SK-N-SH treated with all-trans-retinoic acid at 6 μM for 48 hours (cell line): Measurements from ENCODE around the gene ERP44.

Experiments used
- ATAC-seq: fragments of 200-7000 bp; cut with Tn5 transposase; 3 replicates; pipeline ENCODE4 v1.9.1; 2020; ENCODE audit warnings: mild to moderate bottlenecking, moderate library complexity
- ARNTL ChIP-seq: fragments of 450-650 bp; formaldehyde crosslinking; IDR thresholded peaks from 2 replicates; pipeline ENCODE4 v1.5.0; 2020; ENCODE audit warnings: low read depth, mild to moderate bottlenecking, moderate library complexity, borderline replicate concordance
- CREB5 ChIP-seq: fragments of 250-450 bp; sonication (Bioruptor Pico); IDR thresholded peaks from 2 replicates; pipeline ENCODE4 v1.5.1; 2020; ENCODE audit warnings: low read depth, mild to moderate bottlenecking, moderate library complexity
- CSDC2 ChIP-seq: fragments of 250-450 bp; sonication (Bioruptor Pico); IDR thresholded peaks from 2 replicates; pipeline ENCODE4 v1.5.0; 2020; ENCODE audit warnings: mild to moderate bottlenecking, moderate library complexity
- CSRNP3 ChIP-seq: fragments of 250-450 bp; sonication (Bioruptor Pico); IDR thresholded peaks from 2 replicates; pipeline ENCODE4 v1.5.1; 2021; ENCODE audit warnings: mild to moderate bottlenecking, moderate library complexity
- ESRRG ChIP-seq: fragments of 250-450 bp; sonication (Bioruptor Pico); IDR thresholded peaks from 2 replicates; pipeline ENCODE4 v1.6.1; 2021; ENCODE audit warnings: mild to moderate bottlenecking
- GLIS3 ChIP-seq: fragments of 250-450 bp; sonication (Bioruptor Pico); IDR thresholded peaks from 2 replicates; pipeline ENCODE4 v1.5.0; 2020; ENCODE audit warnings: mild to moderate bottlenecking, moderate library complexity
- ISL1 ChIP-seq: fragments of 250-450 bp; sonication (Bioruptor Pico); IDR thresholded peaks from 2 replicates; pipeline ENCODE4 v2.1.2; 2022; ENCODE audit warnings: mild to moderate bottlenecking, moderate library complexity
- OSR1 ChIP-seq: fragments of 250-450 bp; sonication (Bioruptor Pico); IDR thresholded peaks from 2 replicates; pipeline ENCODE4 v1.8.0; 2022; ENCODE audit warnings: moderate library complexity, mild to moderate bottlenecking, inconsistent platforms
- PATZ1 ChIP-seq: fragments of 250-450 bp; sonication (Bioruptor Pico); IDR thresholded peaks from 2 replicates; pipeline ENCODE4 v1.8.0; 2020; ENCODE audit warnings: mild to moderate bottlenecking, moderate library complexity, borderline replicate concordance
- POU6F1 ChIP-seq: fragments of 250-450 bp; sonication (Bioruptor Pico); IDR thresholded peaks from 2 replicates; pipeline ENCODE4 v1.8.0; 2021; ENCODE audit warnings: low read depth, mild to moderate bottlenecking, moderate library complexity, borderline replicate concordance
- PPARA ChIP-seq: fragments of 250-450 bp; sonication (Bioruptor Pico); IDR thresholded peaks from 2 replicates; pipeline ENCODE4 v1.5.0; 2020; ENCODE audit warnings: mild to moderate bottlenecking, borderline replicate concordance
- RARB ChIP-seq: fragments of 250-450 bp; sonication (Bioruptor Pico); IDR thresholded peaks from 2 replicates; pipeline ENCODE4 v1.8.0; 2021; ENCODE audit warnings: mild to moderate bottlenecking, moderate library complexity
- SNAI2 ChIP-seq: fragments of 250-450 bp; sonication (Bioruptor Pico); IDR thresholded peaks from 2 replicates; pipeline ENCODE4 v1.5.0; 2020; ENCODE audit warnings: mild to moderate bottlenecking, moderate library complexity
- TCF4 ChIP-seq: fragments of 250-450 bp; sonication (Bioruptor Pico); IDR thresholded peaks from 2 replicates; pipeline ENCODE4 v1.8.0; 2021; ENCODE audit warnings: mild to moderate bottlenecking, moderate library complexity, borderline replicate concordance
- TOX ChIP-seq: fragments of 250-450 bp; sonication (Bioruptor Pico); IDR thresholded peaks from 2 replicates; pipeline ENCODE4 v1.8.0; 2021; ENCODE audit warnings: mild to moderate bottlenecking, moderate library complexity, borderline replicate concordance
- TSHZ2 ChIP-seq: fragments of 250-450 bp; sonication (Bioruptor Pico); IDR thresholded peaks from 2 replicates; pipeline ENCODE4 v1.5.0; 2020; ENCODE audit warnings: mild to moderate bottlenecking, moderate library complexity
- ZC3H10 ChIP-seq: fragments of 250-450 bp; sonication (Bioruptor Pico); IDR thresholded peaks from 2 replicates; pipeline ENCODE4 v1.5.1; 2021; ENCODE audit warnings: mild to moderate bottlenecking, moderate library complexity
- ZFP3 ChIP-seq: fragments of 250-450 bp; sonication (Bioruptor Pico); IDR thresholded peaks from 2 replicates; pipeline ENCODE4 v1.5.0; 2020; ENCODE audit warnings: mild to moderate bottlenecking, moderate library complexity
- ZFP30 ChIP-seq: fragments of 450-650 bp; formaldehyde crosslinking; IDR thresholded peaks from 2 replicates; pipeline ENCODE4 v1.5.0; 2022; ENCODE audit warnings: mild to moderate bottlenecking, moderate library complexity
- ZNF565 ChIP-seq: fragments of 450-650 bp; formaldehyde crosslinking; conservative IDR thresholded peaks from 2 replicates; pipeline ENCODE4 v1.5.0; 2020; ENCODE audit warnings: low read depth, mild to moderate bottlenecking, moderate library complexity
- ZNF70 ChIP-seq: fragments of 450-650 bp; formaldehyde crosslinking; IDR thresholded peaks from 2 replicates; pipeline ENCODE4 v1.5.0; 2020; ENCODE audit warnings: mild to moderate bottlenecking, moderate library complexity
- ZNF8 ChIP-seq: fragments of 450-650 bp; formaldehyde crosslinking; IDR thresholded peaks from 2 replicates; pipeline ENCODE4 v1.5.0; 2020; ENCODE audit warnings: mild to moderate bottlenecking, moderate library complexity

ERP44 gene

GRCh38 chr9:100120286-100120685 is 21.5 kb upstream of the ERP44 start:
- TF ChIP-seq POU6F1 (CRISPR knock-in tag) (no peak), GLIS3 (CRISPR knock-in tag) (no peak), CSRNP3 (CRISPR knock-in tag) (no peak), ESRRG (CRISPR knock-in tag) (no peak), PPARA (CRISPR knock-in tag) (no peak), TOX (CRISPR knock-in tag) (no peak), TSHZ2 (no peak), ZFP30 (CRISPR knock-in tag) (no peak), CSDC2 (CRISPR knock-in tag) (no peak), CREB5 (CRISPR knock-in tag) (no peak), ZC3H10 (no peak), SNAI2 (CRISPR knock-in tag) (no peak), RARB (CRISPR knock-in tag) (no peak), ZNF8 (CRISPR knock-in tag) (no peak), ZNF70 (CRISPR knock-in tag) (no peak)
- TF ChIP-seq, all 23 proteins: peak for 0
- ATAC-seq: no peak

- no peak for ATAC-seq
- no peak for TF ChIP-seq OSR1 (CRISPR knock-in tag)
- no peak for TF ChIP-seq PPARA (CRISPR knock-in tag)
- no peak for TF ChIP-seq ARNTL
- no peak for TF ChIP-seq SNAI2 (CRISPR knock-in tag)
- TF ChIP-seq ZNF70 (CRISPR knock-in tag): no peak
- no peak for TF ChIP-seq ISL1
- no peak for TF ChIP-seq ZFP30 (CRISPR knock-in tag)
- no peak for TF ChIP-seq ZC3H10
- TF ChIP-seq PATZ1: no peak
- no peak for TF ChIP-seq CSRNP3 (CRISPR knock-in tag)
- TF ChIP-seq ZFP3: no peak
- no peak for TF ChIP-seq ESRRG (CRISPR knock-in tag)
- TF ChIP-seq TCF4 (CRISPR knock-in tag): no peak
- TF ChIP-seq ZNF565 (CRISPR knock-in tag): no peak
- no peak for TF ChIP-seq GLIS3 (CRISPR knock-in tag)
- no peak for TF ChIP-seq RARB (CRISPR knock-in tag)
These were observed 18.5 kb upstream of the ERP44 start for GRCh38 chr9:100117316-100117715.
